H9 (cell line): ENCODE data around the gene DPP10. TPM values are rescaled to one million over a fixed set of nuclear protein-coding genes. Genes with fewer than 3 reads are reported as not detected.

ENCODE experiments used
- DNase-seq: peaks from one replicate; pipeline ENCODE4 v3.0.0-alpha.2; 2017
- H2AFZ ChIP-seq: one replicate; pipeline ENCODE4 v1.6.1; 2013; ENCODE audit warnings: mild to moderate bottlenecking, low read length, control low read depth, moderate library complexity
- H2AK5ac ChIP-seq: 2 replicates; pipeline ENCODE4 v1.6.1; 2013; ENCODE audit warnings: low read length, control low read depth, mixed read lengths; ENCODE audit not compliant: insufficient read length
- H2BK120ac ChIP-seq: one replicate; pipeline ENCODE4 v1.6.1; 2013; ENCODE audit warnings: low read depth, mild to moderate bottlenecking, low read length, control low read depth, inconsistent platforms; ENCODE audit not compliant: poor library complexity, severe bottlenecking
- H2BK12ac ChIP-seq: 2 replicates; pipeline ENCODE4 v1.6.1; 2013; ENCODE audit warnings: low read length, control low read depth, mixed read lengths, low read depth; ENCODE audit not compliant: insufficient read length
- H2BK15ac ChIP-seq: 2 replicates; pipeline ENCODE4 v1.6.1; 2013; ENCODE audit warnings: low read depth, low read length, control low read depth
- H2BK20ac ChIP-seq: one replicate; pipeline ENCODE4 v1.6.1; 2013; ENCODE audit warnings: low read depth, mild to moderate bottlenecking, low read length, control low read depth, inconsistent platforms; ENCODE audit not compliant: poor library complexity, severe bottlenecking
- H2BK5ac ChIP-seq: 2 replicates; pipeline ENCODE4 v1.6.1; 2013; ENCODE audit warnings: low read length, control low read depth, mixed read lengths; ENCODE audit not compliant: insufficient read length
- H3K14ac ChIP-seq: 2 replicates; pipeline ENCODE4 v1.6.1; 2013; ENCODE audit warnings: low read length, control low read depth; ENCODE audit not compliant: insufficient read depth
- H3K18ac ChIP-seq: 2 replicates; pipeline ENCODE4 v1.6.1; 2013; ENCODE audit warnings: low read depth, mild to moderate bottlenecking, mixed read lengths, low read length, control low read depth; ENCODE audit not compliant: insufficient read length
- H3K23ac ChIP-seq: 2 replicates; pipeline ENCODE4 v1.6.1; 2013; ENCODE audit warnings: low read length, control low read depth, mixed read lengths, low read depth; ENCODE audit not compliant: insufficient read length
- H3K23me2 ChIP-seq: 2 replicates; pipeline ENCODE4 v1.6.1; 2013; ENCODE audit warnings: low read depth, mild to moderate bottlenecking, mixed read lengths, low read length, control low read depth; ENCODE audit not compliant: insufficient read length, poor library complexity, severe bottlenecking
- H3K27ac ChIP-seq: 2 replicates; pipeline ENCODE4 v1.5.1; 2013; ENCODE audit warnings: low read length, control low read depth, mixed read lengths, low read depth; ENCODE audit not compliant: insufficient read length
- H3K27me3 ChIP-seq: 2 replicates; pipeline ENCODE4 v1.6.1; 2013; ENCODE audit warnings: low read length, control low read depth, inconsistent platforms; ENCODE audit not compliant: insufficient read depth
- H3K4ac ChIP-seq: 2 replicates; pipeline ENCODE4 v1.6.1; 2013; ENCODE audit warnings: low read depth, mild to moderate bottlenecking, control low read depth, inconsistent platforms, low read length, moderate library complexity
- H3K4me1 ChIP-seq: 2 replicates; pipeline ENCODE4 v1.6.1; 2013; ENCODE audit warnings: low read length, control low read depth, inconsistent platforms; ENCODE audit not compliant: insufficient read depth
- H3K4me2 ChIP-seq: 2 replicates; pipeline ENCODE4 v1.6.1; 2013; ENCODE audit warnings: low read length, control low read depth, mixed read lengths; ENCODE audit not compliant: insufficient read length, insufficient read depth
- H3K56ac ChIP-seq: 2 replicates; pipeline ENCODE4 v1.6.1; 2013; ENCODE audit warnings: low read depth, mild to moderate bottlenecking, mixed read lengths, low read length, control low read depth; ENCODE audit not compliant: insufficient read length
- H3K79me1 ChIP-seq: 2 replicates; pipeline ENCODE4 v1.6.1; 2013; ENCODE audit warnings: low read depth, mild to moderate bottlenecking, moderate library complexity, low read length, control low read depth, inconsistent platforms; ENCODE audit not compliant: insufficient read depth, poor library complexity, severe bottlenecking
- H3K79me2 ChIP-seq: 2 replicates; pipeline ENCODE4 v1.6.1; 2013; ENCODE audit warnings: low read length, control low read depth, inconsistent platforms; ENCODE audit not compliant: insufficient read depth
- H3K9ac ChIP-seq: 2 replicates; pipeline ENCODE4 v1.6.1; 2013; ENCODE audit warnings: low read length, control low read depth, mixed read lengths; ENCODE audit not compliant: insufficient read length; ENCODE audit errors: extremely low read depth
- H3K9me3 ChIP-seq: one replicate; pipeline ENCODE4 v1.6.1; 2013; ENCODE audit warnings: low read depth, low read length, inconsistent platforms; ENCODE audit not compliant: control insufficient read depth
- H3T11ph ChIP-seq: one replicate; pipeline ENCODE4 v1.6.1; 2013; ENCODE audit warnings: mild to moderate bottlenecking, low read length, control low read depth, inconsistent platforms
- H4K20me1 ChIP-seq: one replicate; pipeline ENCODE4 v1.6.1; 2013; ENCODE audit not compliant: control insufficient read depth, insufficient read length, insufficient read depth
- H4K5ac ChIP-seq: 2 replicates; pipeline ENCODE4 v1.6.1; 2013; ENCODE audit warnings: low read depth, mild to moderate bottlenecking, mixed read lengths, low read length, control low read depth; ENCODE audit not compliant: insufficient read length
- H4K8ac ChIP-seq: replicated peaks from 2 replicates; pipeline ENCODE4 v1.6.1; 2013; ENCODE audit warnings: low read length, control low read depth, mixed read lengths, low read depth; ENCODE audit not compliant: insufficient read length
- H4K91ac ChIP-seq: 2 replicates; pipeline ENCODE4 v1.6.1; 2013; ENCODE audit warnings: low read depth, mild to moderate bottlenecking, moderate library complexity, mixed read lengths, low read length, control low read depth; ENCODE audit not compliant: insufficient read length
- H3K27ac Mint-ChIP-seq, 3 experiments: 2 replicates in 2 of 3; 3 replicates in 1 of 3; pipeline ENCODE4 v1.8.0; 2020 to 2021; ENCODE audit warnings: mixed read lengths in 3 of 3, mild to moderate bottlenecking in 1 of 3, moderate library complexity in 1 of 3
- H3K27me3 Mint-ChIP-seq: 2 replicates; pipeline ENCODE4 v1.8.0; 2021; ENCODE audit warnings: low read depth, mild to moderate bottlenecking, moderate library complexity, mixed read lengths
- H3K36me3 Mint-ChIP-seq, 3 experiments: 2 replicates in 2 of 3; 3 replicates in 1 of 3; pipeline ENCODE4 v1.8.0; 2020 to 2021; ENCODE audit warnings: low read depth in 3 of 3, mixed read lengths in 3 of 3; ENCODE audit not compliant: insufficient read depth in 1 of 3
- H3K4me1 Mint-ChIP-seq, 2 experiments: 2 replicates each; pipeline ENCODE4 v1.8.0; 2020; ENCODE audit warnings: mixed read lengths in 2 of 2
- H3K4me3 Mint-ChIP-seq, 2 experiments: 2 replicates in 1 of 2; 3 replicates in 1 of 2; pipeline ENCODE4 v1.8.0; 2020 to 2021; ENCODE audit warnings: mild to moderate bottlenecking in 2 of 2, mixed read lengths in 2 of 2, moderate library complexity in 1 of 2
- H3K9me3 Mint-ChIP-seq, 2 experiments: 2 replicates in 1 of 2; 3 replicates in 1 of 2; pipeline ENCODE4 v1.8.0; 2020; ENCODE audit warnings: mild to moderate bottlenecking in 2 of 2, mixed read lengths in 2 of 2, moderate library complexity in 1 of 2
- CTCF ChIP-seq: fragments of 200-600 bp; sonication (generic); conservative IDR thresholded peaks from 3 replicates; pipeline ENCODE4 v1.8.0; 2021; ENCODE audit warnings: antibody characterized with exemption, mild to moderate bottlenecking
- WGBS: extraction: QIAGEN DNeasy Blood & Tissue Kit; methylation state at CpG from one replicate; pipeline ENCODE4 v1.1.7; 2013; ENCODE audit warnings: missing lambda C conversion rate, low lambda C conversion rate, mixed read lengths; ENCODE audit not compliant: insufficient read length; ENCODE audit errors: extremely low coverage; 5-methylcytosine and 5-hydroxymethylcytosine counted together
- total RNA-seq: library from RNA; stranded (reverse); gene quantifications from 2 replicates; pipeline ENCODE4 v1.2.1, GENCODE V29; 2021

DPP10 gene
- total RNA-seq, 1 experiment from 2014 or later = 11.3 TPM

GRCh38 chr2:115694651-115695050 is 1252.2 kb downstream of the DPP10 start:
- no CpG with 5 or more reads among the region's 1 CpG for WGBS
- no peak overlapping the region for H3K4me3 Mint-ChIP-seq

More at GRCh38 chr2:115694651-115695050, 1252.2 kb downstream of the DPP10 start:
- no peak overlapping the region for H2BK20ac ChIP-seq
- H3K56ac ChIP-seq = no peak overlapping the region
- no peak overlapping the region for H2BK5ac ChIP-seq
- Mint-ChIP-seq H3K36me3 (peaks cover 4 to 22% (median 7%) of the 10 kb centered on the region in 3 experiments), H3K27ac (no peak overlapping the region), H3K9me3 (peaks cover 10 to 17% of the 10 kb centered on the region in 2 experiments; a peak in 3 of 5 replicates), H3K27me3 (no peaks in the 10 kb centered on the region), H3K4me1 (peaks cover 12 to 16% of the 10 kb centered on the region in 2 experiments)
- H4K8ac ChIP-seq = no peak overlapping the region
- no peak overlapping the region for H3K4ac ChIP-seq
- no peaks in the 10 kb centered on the region for H3K79me2 ChIP-seq
- peaks cover 5% of the 10 kb centered on the region; the same call in 1 of the 2 replicates for H3K4me1 ChIP-seq
- H3K79me1 ChIP-seq = no peaks in the 10 kb centered on the region
- TF ChIP-seq CTCF = no peak
- no peak overlapping the region for H2AK5ac ChIP-seq
- H3K9me3 ChIP-seq = no peaks in the 10 kb centered on the region
- H3T11ph ChIP-seq = no peak overlapping the region
- H4K91ac ChIP-seq = no peak overlapping the region
- H3K23me2 ChIP-seq = no peaks in the 10 kb centered on the region
- H3K4me2 ChIP-seq = no peak overlapping the region
- H3K9ac ChIP-seq = no peak overlapping the region
- H2BK12ac ChIP-seq = no peak overlapping the region
- no peak overlapping the region for H2AFZ ChIP-seq
- no peak for DNase-seq
- H4K20me1 ChIP-seq = no peaks in the 10 kb centered on the region
- no peaks in the 10 kb centered on the region for H3K27me3 ChIP-seq
- H3K18ac ChIP-seq = no peak overlapping the region
- no peak overlapping the region for H3K27ac ChIP-seq
- H4K5ac ChIP-seq = no peak overlapping the region
- H2BK15ac ChIP-seq = no peak overlapping the region
- no peak overlapping the region for H3K14ac ChIP-seq
- H2BK120ac ChIP-seq = no peak overlapping the region
- no peak overlapping the region for H3K23ac ChIP-seq
